Mesendoderm (in vitro differentiated cells): Measurements from ENCODE around the gene PKD1L1.

Source experiments
- DNase-seq: peaks from one replicate; pipeline ENCODE4 v3.0.0; 2013
- H2AK5ac ChIP-seq: 2 replicates; pipeline ENCODE4 v1.6.1; 2013; ENCODE audit warnings: low read length, inconsistent platforms
- H2BK120ac ChIP-seq: 2 replicates; pipeline ENCODE4 v1.6.1; 2013; ENCODE audit warnings: low read depth, mild to moderate bottlenecking, low read length, moderate library complexity, mixed read lengths
- H2BK15ac ChIP-seq: replicated peaks from 2 replicates; pipeline ENCODE4 v1.6.1; 2013; ENCODE audit warnings: low read depth, mild to moderate bottlenecking, moderate library complexity
- H2BK5ac ChIP-seq: 2 replicates; pipeline ENCODE4 v1.6.1; 2013; ENCODE audit warnings: low read length, inconsistent platforms
- H3K18ac ChIP-seq: 2 replicates; pipeline ENCODE4 v1.6.1; 2013; ENCODE audit warnings: mild to moderate bottlenecking, low read length, mixed read lengths
- H3K23ac ChIP-seq: one replicate; pipeline ENCODE4 v1.6.1; 2013; ENCODE audit warnings: low read length
- H3K27ac ChIP-seq: 2 replicates; pipeline ENCODE4 v1.5.1; 2013; ENCODE audit warnings: low read depth, mild to moderate bottlenecking, inconsistent platforms, low read length, moderate library complexity
- H3K27me3 ChIP-seq: 2 replicates; pipeline ENCODE4 v1.6.1; 2013; ENCODE audit warnings: low read length, control low read depth, mild to moderate bottlenecking, inconsistent platforms; ENCODE audit not compliant: insufficient read depth, poor library complexity
- H3K36me3 ChIP-seq: 2 replicates; pipeline ENCODE4 v1.6.1; 2013; ENCODE audit warnings: low read length, inconsistent platforms; ENCODE audit not compliant: control insufficient read depth, insufficient read depth
- H3K4ac ChIP-seq: one replicate; pipeline ENCODE4 v1.6.1; 2013; ENCODE audit warnings: low read depth, mild to moderate bottlenecking, low read length, moderate library complexity
- H3K4me1 ChIP-seq: 2 replicates; pipeline ENCODE4 v1.6.1; 2013; ENCODE audit warnings: low read depth, low read length, inconsistent platforms; ENCODE audit not compliant: control insufficient read depth
- H3K4me2 ChIP-seq: 2 replicates; pipeline ENCODE4 v1.6.1; 2013; ENCODE audit warnings: low read length
- H3K4me3 ChIP-seq: 2 replicates; pipeline ENCODE4 v1.5.1; 2013; ENCODE audit warnings: mild to moderate bottlenecking, low read length
- H3K56ac ChIP-seq: one replicate; pipeline ENCODE4 v1.6.1; 2013; ENCODE audit warnings: low read length
- H3K79me1 ChIP-seq: 2 replicates; pipeline ENCODE4 v1.6.1; 2013; ENCODE audit warnings: low read length, inconsistent platforms
- H3K79me2 ChIP-seq: 2 replicates; pipeline ENCODE4 v1.6.1; 2013; ENCODE audit warnings: mild to moderate bottlenecking, low read length; ENCODE audit not compliant: control insufficient read depth, insufficient read depth
- H3K9ac ChIP-seq: 2 replicates; pipeline ENCODE4 v1.6.1; 2013; ENCODE audit warnings: low read length, inconsistent platforms
- H4K5ac ChIP-seq: one replicate; pipeline ENCODE4 v1.6.1; 2013; ENCODE audit warnings: low read length
- H4K8ac ChIP-seq: one replicate; pipeline ENCODE4 v1.6.1; 2013; ENCODE audit warnings: low read depth, mild to moderate bottlenecking, control low read depth, low read length, moderate library complexity
- WGBS: extraction: QIAGEN DNeasy Blood & Tissue Kit; methylation state at CpG from one replicate; pipeline ENCODE4 v1.1.7; 2013; ENCODE audit warnings: low lambda C conversion rate, missing lambda C conversion rate; ENCODE audit not compliant: insufficient coverage; ENCODE audit errors: extremely low coverage; 5-methylcytosine and 5-hydroxymethylcytosine counted together

PKD1L1 gene

DNA sequence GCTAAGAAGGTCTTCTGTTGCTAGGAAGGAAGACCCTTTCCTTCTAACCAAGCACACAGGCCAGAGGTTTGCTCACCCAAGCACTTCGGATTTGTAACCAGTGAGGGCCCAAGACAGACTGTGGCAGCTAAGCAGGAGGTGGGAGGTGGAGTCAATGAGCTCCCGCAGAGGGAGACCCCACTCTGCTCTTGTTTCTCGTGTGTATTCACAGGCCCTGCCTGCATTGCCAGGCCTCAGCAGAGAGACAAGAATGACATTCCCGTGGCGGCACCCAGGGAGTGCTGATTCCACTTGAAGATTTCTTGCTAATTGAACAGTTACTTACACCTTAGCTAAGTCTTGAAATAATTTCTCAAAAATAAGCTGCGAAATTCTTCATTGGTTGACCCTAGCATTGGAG, 13.4 kb downstream of the PKD1L1 start:
- Histone ChIP-seq H3K4me1 (no peaks in the 10 kb centered on the region), H2BK15ac (no peak overlapping the region), H3K27me3 (no peaks in the 10 kb centered on the region), H4K5ac (no peak overlapping the region), H3K4me3 (no peak overlapping the region), H3K4me2 (no peak overlapping the region), H3K9ac (no peak overlapping the region), H3K36me3 (no peaks in the 10 kb centered on the region), H3K23ac (no peak overlapping the region), H3K56ac (no peak overlapping the region), H3K18ac (no peak overlapping the region), H3K27ac (no peak overlapping the region), H3K79me2 (no peaks in the 10 kb centered on the region), H2BK120ac (no peak overlapping the region), H3K4ac (no peak overlapping the region), H2BK5ac (no peak overlapping the region), H4K8ac (no peak overlapping the region), H3K79me1 (no peaks in the 10 kb centered on the region), H2AK5ac (no peak overlapping the region)
- WGBS = no CpG with 5 or more reads among the region's 6 CpGs
- peak; percentile 51 for DNase-seq

- Histone ChIP-seq H2BK120ac (no peak overlapping the region), H3K4me2 (no peak overlapping the region), H3K56ac (no peak overlapping the region), H3K27me3 (no peaks in the 10 kb centered on the region), H2BK15ac (no peak overlapping the region), H2BK5ac (no peak overlapping the region), H3K79me2 (no peaks in the 10 kb centered on the region), H3K18ac (no peak overlapping the region), H2AK5ac (no peak overlapping the region), H3K4me1 (no peaks in the 10 kb centered on the region), H3K4me3 (no peak overlapping the region), H3K36me3 (no peaks in the 10 kb centered on the region), H3K79me1 (no peaks in the 10 kb centered on the region), H3K27ac (no peak overlapping the region), H4K8ac (no peak overlapping the region), H3K23ac (no peak overlapping the region), H4K5ac (no peak overlapping the region), H3K4ac (no peak overlapping the region), H3K9ac (no peak overlapping the region)
- no CpG with 5 or more reads among the region's 8 CpGs for WGBS
- DNase-seq = no peak
These were observed 15.1 kb downstream of the PKD1L1 start for GRCh38 chr7:47933215-47933614.

DNA sequence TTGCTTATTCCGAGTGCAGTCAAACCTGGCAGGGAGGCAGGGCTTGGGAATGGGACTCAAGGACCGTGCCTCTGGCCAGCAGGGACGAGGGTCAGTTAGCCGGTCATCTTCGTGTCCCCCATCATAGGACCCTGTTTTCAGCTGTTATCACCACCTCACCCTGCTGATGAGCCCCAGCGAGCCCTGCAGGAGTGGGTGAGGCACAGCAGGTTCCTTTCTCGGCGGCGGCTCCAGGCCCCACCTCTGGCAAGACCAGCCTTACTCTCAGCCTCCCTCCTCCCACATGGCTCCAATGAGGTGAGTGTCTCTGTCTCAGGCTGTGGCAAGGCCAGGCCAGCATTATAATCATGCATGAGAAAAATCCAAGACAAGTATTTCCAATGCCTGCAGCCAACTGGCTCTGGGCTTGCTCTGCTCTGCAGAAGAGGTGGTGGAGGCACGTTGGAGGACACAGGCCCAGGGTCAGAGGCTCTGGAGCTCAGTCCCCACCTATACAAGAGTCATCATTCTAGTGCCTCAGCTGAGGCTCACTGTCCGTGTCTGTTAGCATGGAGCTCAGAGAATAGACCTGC, 15.7 kb downstream of the PKD1L1 start:
- Histone ChIP-seq H3K79me1 (no peaks in the 10 kb centered on the region), H2BK15ac (no peak overlapping the region), H3K27me3 (no peaks in the 10 kb centered on the region), H2BK120ac (no peak overlapping the region), H3K4ac (no peak overlapping the region), H3K79me2 (no peaks in the 10 kb centered on the region), H2AK5ac (no peak overlapping the region), H2BK5ac (no peak overlapping the region), H3K4me3 (no peak overlapping the region), H3K27ac (no peak overlapping the region), H3K56ac (no peak overlapping the region), H3K18ac (no peak overlapping the region), H3K4me2 (no peak overlapping the region), H4K5ac (no peak overlapping the region), H3K36me3 (no peaks in the 10 kb centered on the region), H3K9ac (no peak overlapping the region), H3K4me1 (no peaks in the 10 kb centered on the region), H3K23ac (no peak overlapping the region), H4K8ac (no peak overlapping the region)
- no peak for DNase-seq
- WGBS = no CpG with 5 or more reads among the region's 11 CpGs

DNA sequence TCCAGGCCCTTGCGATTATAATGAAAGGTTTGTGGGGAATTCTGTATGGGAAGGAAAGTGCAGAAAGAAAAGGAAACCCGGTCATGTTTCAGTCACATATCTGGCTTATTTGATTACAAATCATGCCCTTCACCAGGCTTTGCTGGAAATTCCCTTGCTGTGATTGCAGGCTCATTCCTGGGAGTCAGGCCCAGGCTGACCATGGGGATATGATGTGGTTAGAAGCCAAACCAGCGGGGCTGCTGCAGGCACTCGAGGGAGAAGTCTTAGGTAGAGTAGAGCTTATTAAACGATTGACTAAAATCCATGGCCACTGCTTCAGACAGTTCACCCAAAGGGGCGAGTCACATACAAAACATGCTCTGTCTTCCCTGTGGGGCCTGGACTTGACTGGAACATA, 16.2 kb downstream of the PKD1L1 start:
- Histone ChIP-seq H3K36me3 (no peaks in the 10 kb centered on the region), H2BK15ac (no peak overlapping the region), H2BK5ac (no peak overlapping the region), H3K79me2 (no peaks in the 10 kb centered on the region), H3K23ac (no peak overlapping the region), H3K56ac (no peak overlapping the region), H3K4ac (no peak overlapping the region), H3K9ac (no peak overlapping the region), H3K4me2 (no peak overlapping the region), H3K79me1 (no peaks in the 10 kb centered on the region), H3K18ac (no peak overlapping the region), H4K5ac (no peak overlapping the region), H3K27ac (no peak overlapping the region), H2BK120ac (no peak overlapping the region), H3K4me1 (no peaks in the 10 kb centered on the region), H3K4me3 (no peak overlapping the region), H3K27me3 (no peaks in the 10 kb centered on the region), H2AK5ac (no peak overlapping the region), H4K8ac (no peak overlapping the region)
- no peak for DNase-seq
- WGBS = no CpG with 5 or more reads among the region's 6 CpGs

DNA sequence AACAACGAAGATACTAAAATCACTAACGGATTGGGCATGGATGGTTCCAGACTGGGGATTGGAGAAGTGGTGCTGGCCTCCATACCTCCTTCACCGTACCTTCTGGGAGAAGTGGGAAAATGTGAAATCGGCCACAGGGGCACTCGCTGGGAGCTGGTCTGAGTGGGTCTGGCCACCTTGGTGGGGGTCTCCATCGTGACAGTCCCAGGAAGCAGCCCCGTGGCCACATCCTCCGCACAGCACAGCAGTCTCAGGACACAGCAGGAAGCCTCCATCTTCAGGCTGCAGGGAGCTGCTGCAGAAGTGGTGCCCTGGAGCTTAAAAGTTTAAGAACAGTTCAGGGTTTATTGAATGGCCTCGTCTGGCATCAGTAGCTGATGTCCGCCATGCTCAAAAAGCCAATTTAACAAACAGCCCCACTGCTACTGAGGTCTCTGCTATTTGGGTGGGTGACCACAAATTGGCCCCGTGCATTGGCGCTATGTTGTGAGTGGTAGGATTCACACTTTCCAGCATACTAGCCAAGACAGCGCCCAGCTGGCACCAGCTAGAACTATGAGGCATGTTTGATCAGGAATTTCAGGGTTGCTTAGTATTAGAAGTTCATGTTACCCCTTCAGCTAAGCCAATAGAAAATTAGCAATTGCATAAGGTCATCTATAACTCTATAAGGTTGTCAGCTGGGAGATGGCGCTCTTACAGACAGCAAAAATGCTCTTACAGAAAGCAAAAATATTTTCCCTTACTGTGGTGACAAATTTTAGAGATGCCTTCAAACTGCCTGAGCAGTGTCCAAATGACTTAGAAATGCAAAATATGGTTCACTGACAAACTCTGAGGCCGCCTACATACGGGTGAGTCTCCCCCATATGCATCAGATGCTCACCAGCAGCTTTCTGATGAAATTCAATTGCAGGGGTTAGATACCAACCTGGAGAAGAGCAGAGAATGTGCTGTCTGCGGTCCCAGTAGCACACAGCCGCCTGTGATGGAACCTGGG, 17.0 kb downstream of the PKD1L1 start:
- Histone ChIP-seq H3K36me3 (no peaks in the 10 kb centered on the region), H3K79me1 (no peaks in the 10 kb centered on the region), H3K27ac (no peak overlapping the region), H3K23ac (no peak overlapping the region), H3K27me3 (no peaks in the 10 kb centered on the region), H2AK5ac (no peak overlapping the region), H2BK120ac (no peak overlapping the region), H3K4me3 (no peak overlapping the region), H3K18ac (no peak overlapping the region), H4K8ac (no peak overlapping the region), H3K9ac (no peak overlapping the region), H3K4ac (no peak overlapping the region), H3K56ac (no peak overlapping the region), H3K79me2 (no peaks in the 10 kb centered on the region), H3K4me1 (no peaks in the 10 kb centered on the region), H4K5ac (no peak overlapping the region), H2BK15ac (no peak overlapping the region), H3K4me2 (no peak overlapping the region), H2BK5ac (no peak overlapping the region)
- no CpG with 5 or more reads among the region's 18 CpGs for WGBS
- DNase-seq = no peak
